Stimulated activated CD4-positive, alpha-beta T cell treated with anti-CD3 and anti-CD28 coated beads, Interleukin-2, amount 100 ng/mL, for 4 hours (primary cell): ENCODE measurements around the gene SIAE.

ENCODE experiments used
- DNase-seq: peaks from one replicate; pipeline ENCODE4 v3.0.0-alpha.2; 2020; ENCODE audit warnings: low read depth

SIAE gene

DNA sequence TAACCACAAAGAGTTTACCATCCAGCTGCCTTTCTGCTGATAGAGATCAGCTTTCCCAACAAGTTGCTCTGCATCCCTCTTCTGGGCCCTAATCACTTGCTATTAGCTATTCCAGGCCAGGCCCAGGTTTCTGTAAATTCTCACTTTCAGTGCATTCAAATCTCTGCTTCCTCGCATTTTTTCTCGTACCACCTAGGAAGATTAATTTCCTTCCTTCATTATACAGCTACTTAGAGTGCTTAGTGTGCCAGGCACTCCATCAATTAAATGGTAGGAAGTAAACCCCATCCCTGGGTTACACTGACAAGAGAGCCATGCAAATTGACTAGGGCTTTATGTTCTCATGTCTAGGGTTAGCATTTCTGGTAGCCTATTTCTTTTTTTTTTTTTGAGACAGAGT, 9.7 kb downstream of the SIAE start:
- DNase-seq, result no peak

GRCh38 chr11:124662106-124662505, 11.4 kb downstream of the SIAE start:
- DNase-seq, result no peak

DNA sequence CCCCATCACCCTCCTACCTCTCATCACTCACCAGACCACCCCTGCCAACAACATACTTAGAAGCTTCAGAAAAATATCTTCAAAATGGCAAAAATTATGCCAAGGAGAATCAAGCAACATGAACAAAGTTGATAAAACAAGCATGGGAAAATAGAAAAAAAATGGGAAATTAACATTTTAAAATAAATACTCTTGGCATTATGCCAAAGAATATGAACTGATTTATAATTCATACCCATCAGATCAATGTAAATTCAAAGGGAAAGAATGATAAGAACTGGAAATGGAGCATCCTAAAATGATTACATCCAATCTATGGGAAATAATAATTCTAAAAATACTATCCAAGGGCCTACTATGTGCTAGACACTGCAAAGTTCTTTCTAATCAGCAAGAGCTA, 12.0 kb downstream of the SIAE start:
- DNase-seq, result no peak

- no peak for DNase-seq
These were observed 14.6 kb downstream of the SIAE start for GRCh38 chr11:124658986-124659385.

- DNase-seq, result no peak
These were observed 15.0 kb downstream of the SIAE start for GRCh38 chr11:124658501-124658900.

DNA sequence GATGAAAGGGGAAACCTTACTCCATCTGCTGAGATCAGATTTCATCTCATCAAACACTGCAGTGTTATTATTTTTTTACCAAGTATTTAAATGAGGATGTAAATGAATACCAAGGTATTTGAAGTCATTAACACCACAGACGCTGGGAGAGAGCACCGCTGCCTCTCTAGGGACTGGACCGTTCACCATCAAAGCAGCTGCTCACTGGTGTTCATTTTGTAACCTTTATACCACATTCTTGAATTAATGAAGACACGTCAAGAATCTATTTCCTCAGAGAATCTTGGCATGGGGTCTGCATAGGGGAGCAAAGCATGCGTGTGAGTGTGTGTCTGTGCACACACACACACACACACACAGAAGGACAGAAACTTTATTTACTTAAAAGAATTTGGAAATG, 15.6 kb downstream of the SIAE start:
- DNase-seq, result no peak

- no peak for DNase-seq
These were observed 16.5 kb downstream of the SIAE start for GRCh38 chr11:124656774-124657630.

DNA sequence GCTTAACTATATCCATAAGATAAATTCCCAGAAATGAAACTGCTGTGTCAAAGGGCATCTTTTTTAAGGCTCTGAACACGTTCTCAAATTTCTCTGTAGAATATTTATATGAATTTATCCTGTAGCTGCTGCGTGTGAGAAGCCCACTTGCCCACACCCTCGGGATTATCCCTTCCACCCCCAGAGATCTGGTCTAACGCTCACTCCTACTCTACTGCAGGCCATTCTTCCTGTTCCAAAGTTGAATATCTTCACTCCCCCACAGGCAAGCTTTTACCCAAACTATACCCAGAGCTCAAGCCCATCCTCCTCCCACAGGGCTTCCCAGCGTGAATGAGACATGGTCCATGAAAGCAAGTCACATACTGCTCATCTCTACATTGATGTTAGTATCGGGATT, 24.9 kb downstream of the SIAE start:
- no peak for DNase-seq

DNA sequence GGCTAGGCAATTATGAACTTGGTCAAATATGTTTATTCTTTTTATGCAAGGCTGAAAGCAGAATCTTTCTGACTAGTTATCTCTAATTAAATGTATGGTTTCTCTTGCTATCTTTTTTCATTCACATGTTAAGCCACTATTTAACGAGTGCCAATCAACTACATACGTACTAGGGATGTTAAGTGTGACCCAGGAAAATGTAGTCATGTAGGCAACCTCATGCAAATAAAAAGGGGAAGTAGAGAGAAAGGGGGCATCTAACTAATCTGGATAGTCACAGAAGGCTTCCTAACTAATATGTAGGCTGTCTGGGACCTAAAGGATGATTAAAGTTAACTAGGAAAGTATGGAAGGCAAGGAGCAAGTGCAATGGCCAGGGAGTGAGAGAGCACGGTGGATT, 27.4 kb downstream of the SIAE start:
- no peak for DNase-seq

GRCh38 chr11:124644426-124645280, 28.9 kb downstream of the SIAE start:
- no peak for DNase-seq

DNA sequence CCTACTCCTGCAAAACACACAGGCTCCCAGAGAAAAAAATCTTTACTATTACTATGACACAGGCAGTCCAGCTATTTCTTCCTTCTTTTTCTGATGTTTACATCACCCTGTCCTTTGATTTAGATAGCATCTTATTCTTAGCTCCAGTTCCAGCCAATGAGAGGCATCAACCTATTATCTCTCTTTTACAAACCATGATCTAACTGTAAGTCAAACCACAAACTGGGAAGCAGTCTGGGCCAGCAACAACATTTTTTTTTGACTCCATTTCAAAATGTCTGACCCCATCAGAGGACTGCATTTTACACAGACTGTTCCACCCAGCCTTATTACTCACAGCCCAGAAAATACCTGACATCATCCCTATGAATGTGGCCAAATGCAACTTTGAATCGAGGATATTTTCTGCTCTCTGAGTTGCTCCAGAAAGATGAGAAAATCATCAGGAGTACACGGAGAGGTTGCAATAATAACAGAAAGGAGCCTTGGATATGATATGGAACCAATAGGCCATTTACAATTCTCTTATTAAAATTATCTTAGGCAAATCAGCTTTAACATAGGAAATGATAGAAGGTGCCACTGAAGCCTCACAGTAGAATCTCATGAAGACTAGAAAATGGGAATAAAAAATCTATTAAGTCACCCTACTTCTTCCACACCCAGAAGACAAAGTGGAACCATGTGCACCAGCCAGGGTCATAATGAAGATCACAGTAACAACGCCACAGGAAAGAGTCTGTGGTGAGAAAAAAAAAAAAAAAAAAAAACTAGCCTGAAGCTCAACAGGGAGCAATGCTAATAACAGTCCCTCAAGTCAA, 29.7 kb downstream of the SIAE start:
- DNase-seq, result no peak

- no peak for DNase-seq
These were observed 30.4 kb downstream of the SIAE start for GRCh38 chr11:124643042-124643604.

DNA sequence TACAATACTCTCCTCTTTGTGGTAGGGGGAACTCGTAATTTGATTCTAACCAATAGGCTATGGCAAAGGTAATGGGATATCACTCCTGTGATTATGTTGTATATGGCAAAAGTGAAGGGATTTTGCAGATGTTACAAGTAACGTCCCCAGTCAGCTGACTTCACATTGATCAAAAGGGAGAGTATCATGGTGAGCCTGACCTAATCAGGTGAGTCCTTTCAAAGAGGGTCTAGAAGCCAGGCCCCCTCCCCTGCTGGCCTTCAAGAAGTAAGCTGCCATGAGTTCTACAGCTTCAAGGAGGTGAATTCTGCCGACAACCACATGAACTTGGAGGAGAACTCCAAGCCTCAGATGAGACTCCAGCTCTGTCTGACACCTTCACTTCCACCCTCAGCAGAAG, 30.9 kb downstream of the SIAE start:
- DNase-seq, result no peak

DNA sequence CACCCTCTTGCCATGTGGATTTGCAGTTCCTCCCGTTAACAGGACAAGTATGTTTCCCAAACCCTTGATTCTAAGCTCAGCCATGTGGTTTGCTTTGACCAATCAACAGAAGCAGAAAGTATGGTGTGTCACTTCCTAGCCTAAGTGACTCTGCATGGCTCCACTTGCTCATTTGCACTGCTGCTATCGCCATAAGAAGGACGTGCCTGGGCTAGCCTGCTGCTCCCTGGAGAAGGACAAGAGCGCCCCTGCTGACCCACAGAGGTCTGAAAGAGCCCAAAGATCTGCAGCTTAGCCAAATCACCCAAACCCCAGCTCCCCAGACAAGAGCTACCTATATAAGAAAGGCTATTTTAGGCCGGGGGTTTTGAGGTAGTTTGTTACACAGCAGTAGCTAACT, 32.9 kb downstream of the SIAE start:
- DNase-seq, result no peak

- no peak for DNase-seq
These were observed 34.4 kb downstream of the SIAE start for GRCh38 chr11:124639186-124639585.

DNA sequence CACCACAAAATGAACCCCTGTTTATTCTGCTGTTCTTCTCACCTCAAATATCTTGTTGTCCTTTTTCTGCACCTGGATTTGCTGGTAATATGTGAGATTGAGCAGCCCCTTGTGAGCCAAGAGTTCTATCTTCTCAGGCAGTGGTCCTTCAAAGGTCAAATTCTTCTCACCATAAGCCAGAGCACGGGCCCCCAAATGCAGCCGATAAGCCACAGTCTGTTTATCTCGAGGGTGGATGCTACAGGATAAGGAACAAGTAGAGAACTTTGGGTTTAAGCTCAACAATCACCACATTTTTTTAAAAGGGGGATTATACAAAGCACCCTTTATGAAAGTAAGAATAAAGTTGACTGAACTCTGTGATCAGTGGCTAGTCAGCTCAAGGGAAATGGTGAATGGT, 35.0 kb downstream of the SIAE start:
- DNase-seq, result no peak

DNA sequence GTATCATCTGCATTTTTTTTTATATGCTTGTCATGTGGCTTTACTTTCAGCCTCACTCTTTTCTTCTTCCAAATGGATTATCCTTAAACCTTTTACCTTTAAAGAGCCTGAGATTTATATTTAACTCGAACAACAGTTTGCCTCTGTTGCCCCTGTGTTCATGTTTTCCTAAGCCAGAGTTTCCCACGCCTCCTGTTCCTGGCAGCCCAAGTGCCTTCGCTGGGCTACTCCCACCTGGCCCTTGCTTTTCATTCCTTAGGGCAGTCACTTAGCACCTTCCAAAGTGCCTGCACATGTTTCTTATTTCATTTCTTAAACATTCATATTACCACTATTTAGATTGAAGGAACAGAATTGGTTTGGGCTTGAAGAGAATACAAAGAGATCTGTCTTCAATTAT, 37.6 kb downstream of the SIAE start:
- no peak for DNase-seq

DNA sequence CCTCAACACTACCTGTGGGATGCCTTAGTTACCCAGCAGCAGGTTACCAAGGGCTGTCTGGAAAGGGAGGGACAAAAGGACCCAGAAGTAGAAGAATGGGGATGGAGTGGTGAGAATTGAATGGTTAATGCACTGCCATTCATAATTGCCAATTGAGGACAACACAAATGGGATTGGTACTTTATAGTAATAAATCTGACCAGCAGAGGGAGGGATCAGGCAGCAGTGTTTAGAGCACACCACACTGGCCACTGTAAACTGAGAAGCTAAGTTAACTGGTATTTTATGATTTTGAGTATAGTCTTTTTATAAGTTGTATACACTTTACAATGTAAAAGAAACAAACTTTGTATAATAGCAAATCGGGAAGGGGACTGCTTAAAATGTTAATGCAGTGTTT, 40.2 kb downstream of the SIAE start:
- no peak for DNase-seq

DNA sequence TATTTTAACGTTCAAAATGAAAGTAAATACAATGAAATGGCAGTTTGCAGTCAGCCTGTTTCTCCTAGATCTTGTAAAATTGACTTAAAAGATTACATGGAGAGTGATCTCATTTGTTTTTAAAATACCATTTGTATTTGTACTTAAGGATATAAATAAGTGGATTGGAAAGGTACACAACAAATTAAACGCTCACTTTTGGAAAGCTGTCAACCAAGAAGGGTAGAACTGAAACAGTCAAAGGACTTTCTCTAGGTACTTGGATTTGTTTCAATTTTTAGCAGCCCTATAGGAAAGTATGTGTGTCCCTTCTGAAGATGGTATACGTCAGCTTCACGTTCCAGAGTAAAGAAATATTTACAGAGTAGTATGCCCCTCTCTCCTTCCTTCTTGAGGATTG, 43.6 kb downstream of the SIAE start:
- DNase-seq, result no peak

GRCh38 chr11:124627546-124627945, 46.0 kb downstream of the SIAE start:
- DNase-seq, result no peak

- DNase-seq, result no peak
These were observed 47.9 kb downstream of the SIAE start for GRCh38 chr11:124625504-124626168.
